HG03571 (cell line): ENCODE measurements around the gene DGCR8.

Source experiments
- ATAC-seq: cut with Tn5 transposase; IDR thresholded peaks from one replicate; pipeline ENCODE4 v1.9.1; 2021; ENCODE audit not compliant: unreplicated experiment

DGCR8 gene

GRCh38 chr22:20108757-20109230 lies 28.8 kb downstream of the DGCR8 start:
- ATAC-seq = no peak

DNA sequence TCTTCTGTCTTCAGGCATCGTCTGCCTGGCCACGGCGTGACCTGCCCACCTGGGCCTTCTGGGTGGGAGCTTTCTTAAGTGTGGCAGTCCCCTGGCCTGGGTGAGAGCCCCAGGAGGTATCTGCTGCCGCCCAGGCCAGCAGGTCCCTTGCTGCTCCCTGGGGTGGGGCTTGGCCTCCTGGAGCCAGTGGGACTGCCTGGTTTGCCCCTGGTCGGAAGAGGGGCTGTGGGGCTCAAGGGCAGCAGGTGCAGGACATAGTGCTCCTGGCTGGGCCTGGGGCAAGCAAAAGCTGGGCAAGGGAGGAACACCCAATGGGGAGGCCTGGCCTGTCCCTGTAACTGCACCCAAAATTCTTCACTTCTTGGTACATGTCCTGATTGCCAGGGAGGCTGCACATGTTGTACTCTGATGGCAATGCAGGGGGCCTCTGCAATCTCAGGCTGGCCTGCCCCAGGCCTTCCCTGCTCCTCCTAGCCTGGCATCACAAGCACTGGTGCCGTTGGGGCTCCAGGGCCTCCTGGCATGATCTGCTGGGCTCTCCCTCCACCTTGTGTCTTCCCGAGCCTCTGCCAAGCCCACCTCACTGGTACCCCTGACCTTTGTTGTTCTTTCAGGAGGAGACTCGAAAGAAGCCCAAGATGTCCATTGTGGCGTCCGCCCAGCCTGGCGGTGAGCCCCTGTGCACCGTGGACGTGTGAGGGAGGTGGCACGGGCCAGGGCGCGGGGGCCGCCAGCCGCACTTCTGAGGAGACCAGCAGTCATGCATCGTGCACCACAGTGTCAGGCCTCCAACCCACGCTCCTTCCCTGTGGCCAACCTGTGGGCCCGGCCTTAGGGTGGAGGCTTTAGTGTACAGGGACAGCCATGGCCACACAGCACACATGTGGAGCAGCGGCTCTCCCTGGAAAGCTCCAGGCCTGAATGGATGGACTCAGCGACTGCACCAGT lies 29.6 kb downstream of the DGCR8 start:
- ATAC-seq = no peak

DNA sequence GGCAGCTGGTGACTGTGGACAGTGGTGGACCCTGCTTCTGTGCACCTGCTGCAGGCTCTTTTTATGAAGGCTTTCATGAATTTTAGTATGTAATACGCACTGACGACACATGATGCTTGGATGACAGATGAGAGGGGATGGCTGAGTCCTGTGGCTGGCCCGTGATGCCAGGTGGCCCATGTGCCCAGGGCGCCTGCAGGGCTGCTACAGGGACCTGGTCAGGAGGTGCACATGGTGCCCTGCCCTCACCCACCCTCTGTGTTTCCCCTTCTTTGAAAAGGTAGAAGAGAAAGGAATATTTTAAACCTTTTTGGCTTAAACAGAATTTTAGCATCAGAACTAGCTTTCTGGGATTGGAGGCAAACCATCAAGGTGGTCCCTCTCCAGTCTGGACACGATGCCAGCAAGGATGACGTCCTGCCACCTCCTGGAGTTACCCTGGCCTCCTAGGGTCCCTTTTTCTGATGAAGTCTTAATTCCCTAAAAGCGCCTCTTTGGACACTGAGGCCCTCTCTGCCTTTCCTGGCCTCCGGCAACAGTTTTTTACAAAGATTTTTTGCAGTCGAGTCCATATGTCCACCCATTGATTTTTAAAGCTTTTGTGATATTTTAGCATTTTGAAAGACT lies 30.4 kb downstream of the DGCR8 start:
- no peak for ATAC-seq

GRCh38 chr22:20111045-20111688 lies 31.1 kb downstream of the DGCR8 start:
- ATAC-seq = no peak

- no peak for ATAC-seq
Measured at GRCh38 chr22:20111689-20112622, 31.9 kb downstream of the DGCR8 start.

DNA sequence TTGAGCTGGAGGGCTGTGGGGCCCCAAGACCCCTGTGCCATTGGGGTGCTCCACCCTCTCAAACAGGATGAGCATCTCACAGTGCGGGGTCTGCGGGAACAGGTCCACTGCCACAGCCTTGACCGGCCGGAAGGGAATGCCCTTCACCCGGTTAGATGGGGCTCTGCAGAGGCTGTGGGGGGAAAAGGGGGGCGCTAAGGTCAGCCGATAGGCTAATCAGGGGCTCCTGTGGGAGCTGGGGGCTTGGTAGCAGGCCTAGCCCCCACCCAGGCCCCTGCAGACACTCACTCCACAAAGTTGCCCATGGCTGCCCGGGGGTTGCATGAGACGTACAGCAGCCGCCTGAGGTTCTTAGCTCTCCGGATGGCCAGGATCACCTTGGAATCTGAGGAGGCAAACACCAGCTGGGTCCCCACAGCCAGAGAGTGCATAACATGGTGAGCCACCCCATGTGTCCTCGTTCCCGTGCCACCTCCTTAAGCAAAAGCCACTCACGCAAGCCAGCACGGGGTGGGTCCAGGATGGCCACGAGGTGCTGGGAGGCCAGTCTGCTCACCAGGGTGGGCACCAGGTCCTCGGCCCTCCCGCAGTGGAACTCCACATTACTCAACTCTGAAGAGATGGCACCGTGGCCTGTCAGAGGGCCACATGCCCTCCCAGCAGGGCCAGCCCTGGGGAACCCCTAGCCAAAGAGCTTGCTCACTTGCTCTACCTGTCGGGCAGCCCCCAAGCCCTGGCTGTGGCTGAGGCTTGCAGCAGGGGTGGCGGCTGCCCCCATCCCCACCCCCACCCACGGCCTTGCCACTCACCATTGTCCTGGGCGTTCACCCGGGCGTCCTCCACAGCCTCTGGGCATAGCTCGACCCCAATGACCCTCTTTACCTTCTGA lies 32.8 kb downstream of the DGCR8 start:
- no peak for ATAC-seq

DNA sequence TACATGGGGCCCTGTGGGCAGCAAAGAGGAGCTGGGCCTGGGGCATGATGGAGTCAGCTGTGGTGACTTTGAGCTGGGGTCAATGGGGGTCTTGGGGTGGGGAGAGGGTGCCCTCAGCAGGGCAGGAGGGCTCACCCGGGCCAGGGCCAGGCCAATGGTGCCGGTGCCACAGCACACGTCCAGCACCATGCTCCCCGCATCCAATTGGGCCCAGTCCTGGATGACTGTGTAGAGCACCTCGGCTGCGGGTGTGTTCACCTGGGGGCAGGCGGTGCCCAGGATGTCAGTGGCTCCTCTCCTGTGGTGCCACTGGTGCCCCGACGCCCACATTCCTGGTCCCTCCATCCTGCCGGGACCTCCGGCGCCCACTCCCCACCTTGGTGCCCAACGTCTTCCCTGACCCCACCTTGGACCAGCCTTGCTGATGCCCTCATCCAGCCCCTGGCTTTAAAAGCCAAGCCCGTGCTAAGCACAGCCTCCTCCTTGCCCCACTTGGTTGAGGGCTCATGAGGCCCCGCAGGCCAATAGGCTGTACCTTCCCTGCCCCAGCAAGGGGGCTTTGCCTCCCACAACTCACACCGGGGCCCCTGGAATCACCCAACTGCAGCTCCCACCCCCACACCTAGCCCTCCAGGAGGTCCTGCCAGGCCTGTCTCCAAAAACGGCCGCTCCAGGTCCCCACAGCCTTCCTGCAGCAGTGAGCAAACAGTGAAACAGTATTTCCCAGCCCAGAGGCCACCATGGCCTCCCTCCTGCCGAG lies 33.7 kb downstream of the DGCR8 start:
- ATAC-seq = no peak

DNA sequence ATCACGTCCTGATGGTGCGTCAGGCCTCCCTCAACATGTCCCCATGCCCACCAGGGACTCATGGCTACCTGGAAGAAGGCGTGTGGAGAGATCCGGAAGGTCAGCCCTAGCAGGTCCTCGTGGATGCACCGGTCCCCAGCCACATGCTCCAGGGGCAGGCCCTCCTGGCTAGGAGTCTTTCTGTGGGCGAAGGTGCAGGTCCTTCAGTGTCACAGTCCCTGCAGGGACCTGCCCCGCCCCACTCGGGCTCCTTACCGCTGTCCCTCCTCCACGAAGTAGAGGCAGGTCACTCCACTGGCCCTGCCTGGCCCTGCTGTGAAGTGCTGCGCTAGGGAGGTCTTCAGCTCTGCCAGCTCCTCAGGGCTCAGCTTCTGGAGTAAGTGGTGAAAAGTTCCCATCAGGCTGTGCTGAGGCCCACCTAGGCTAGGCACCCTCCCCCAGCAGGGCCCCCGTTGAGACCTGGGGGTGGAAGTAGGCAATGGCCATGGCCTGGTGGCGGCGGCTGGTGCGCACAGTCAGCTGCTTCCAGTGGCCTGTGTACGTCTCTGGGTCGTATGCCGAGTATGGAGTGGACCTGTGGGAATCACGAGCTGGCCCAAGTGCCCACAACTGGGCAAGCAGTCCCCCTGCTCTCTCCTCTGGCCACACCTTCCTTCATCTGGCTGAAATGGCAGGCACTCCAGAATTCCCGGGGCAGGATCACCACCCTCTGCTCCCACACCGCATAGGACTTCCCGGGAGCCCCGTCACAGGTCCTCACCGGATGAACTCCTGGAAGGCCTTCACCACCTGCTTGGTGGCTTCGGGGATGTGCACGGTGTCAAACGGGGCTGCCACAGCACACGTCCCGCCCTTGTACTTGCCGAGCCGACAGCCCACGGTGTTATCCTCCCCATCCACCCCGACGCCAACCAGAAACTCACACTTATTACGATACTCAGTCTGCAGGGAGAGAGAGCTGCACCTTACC lies 34.8 kb downstream of the DGCR8 start:
- ATAC-seq = no peak

DNA sequence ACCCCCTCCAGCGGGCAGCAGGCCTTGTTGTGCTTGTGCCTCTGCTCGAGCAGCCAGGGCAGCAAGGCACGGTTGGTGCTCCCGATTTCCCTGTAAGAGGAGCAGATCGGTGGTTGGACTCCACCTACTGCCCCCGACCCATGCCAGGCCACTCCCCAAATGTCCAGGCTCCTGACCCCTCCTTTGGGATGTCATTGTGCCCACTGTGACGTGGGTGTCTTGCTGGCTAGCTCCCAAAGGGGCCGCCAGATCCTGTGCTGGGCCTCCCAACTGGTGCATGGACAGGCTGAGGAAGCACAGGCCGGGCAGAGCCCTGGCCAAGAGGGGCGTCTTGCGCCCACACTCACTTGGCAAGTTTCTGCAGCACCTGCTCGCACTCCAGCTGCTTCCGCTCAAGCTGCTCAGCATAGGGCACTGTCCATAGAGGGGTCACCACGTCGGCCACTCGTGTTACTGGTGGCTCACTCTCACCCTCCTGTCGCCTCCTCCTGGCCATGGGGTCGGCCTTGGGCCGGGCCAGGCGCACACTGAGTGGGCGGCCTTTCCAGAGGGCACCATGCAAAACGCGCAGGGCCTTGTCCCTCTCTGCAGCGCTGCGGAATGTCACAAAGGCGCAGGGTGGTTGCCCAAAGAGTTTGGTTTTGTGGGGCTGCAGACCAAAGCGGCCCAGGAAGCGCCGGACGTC lies 35.8 kb downstream of the DGCR8 start, which contains the start of gene RANBP1:
TSS of gene RANBP1 (plus strand) at position 414 of the 685 bp plus-strand sequence. CDS start at position 495, 81 bp downstream.
- no peak for ATAC-seq

DNA sequence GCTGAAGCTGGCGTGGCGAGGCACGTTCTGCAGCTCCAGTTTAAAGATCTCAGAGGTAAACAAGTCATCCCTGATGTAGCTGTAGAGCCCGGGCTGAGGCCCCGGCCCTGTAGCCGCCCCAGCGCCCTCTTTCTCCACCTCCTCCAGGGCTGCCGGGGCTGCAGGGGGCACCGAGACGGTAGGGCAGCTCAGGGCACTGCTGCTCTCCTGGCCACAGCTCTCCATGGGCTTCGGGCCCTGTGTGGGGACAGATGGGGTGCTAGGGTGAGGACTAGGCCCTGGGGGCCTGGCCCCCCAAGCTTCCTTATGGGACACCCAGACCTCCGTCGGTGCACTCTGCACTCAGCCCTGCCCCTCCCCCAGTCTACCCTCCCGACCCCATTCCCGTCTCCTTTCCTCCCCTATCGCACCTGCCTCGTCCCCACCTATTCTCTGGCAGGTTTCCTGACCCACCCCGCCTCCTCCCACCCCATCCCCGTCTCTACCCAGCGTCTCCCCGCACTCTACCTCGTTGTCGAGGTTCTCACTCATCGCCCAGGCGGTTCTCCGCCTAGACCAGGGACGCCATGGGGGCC lies 36.4 kb downstream of the DGCR8 start:
- no peak for ATAC-seq

DNA sequence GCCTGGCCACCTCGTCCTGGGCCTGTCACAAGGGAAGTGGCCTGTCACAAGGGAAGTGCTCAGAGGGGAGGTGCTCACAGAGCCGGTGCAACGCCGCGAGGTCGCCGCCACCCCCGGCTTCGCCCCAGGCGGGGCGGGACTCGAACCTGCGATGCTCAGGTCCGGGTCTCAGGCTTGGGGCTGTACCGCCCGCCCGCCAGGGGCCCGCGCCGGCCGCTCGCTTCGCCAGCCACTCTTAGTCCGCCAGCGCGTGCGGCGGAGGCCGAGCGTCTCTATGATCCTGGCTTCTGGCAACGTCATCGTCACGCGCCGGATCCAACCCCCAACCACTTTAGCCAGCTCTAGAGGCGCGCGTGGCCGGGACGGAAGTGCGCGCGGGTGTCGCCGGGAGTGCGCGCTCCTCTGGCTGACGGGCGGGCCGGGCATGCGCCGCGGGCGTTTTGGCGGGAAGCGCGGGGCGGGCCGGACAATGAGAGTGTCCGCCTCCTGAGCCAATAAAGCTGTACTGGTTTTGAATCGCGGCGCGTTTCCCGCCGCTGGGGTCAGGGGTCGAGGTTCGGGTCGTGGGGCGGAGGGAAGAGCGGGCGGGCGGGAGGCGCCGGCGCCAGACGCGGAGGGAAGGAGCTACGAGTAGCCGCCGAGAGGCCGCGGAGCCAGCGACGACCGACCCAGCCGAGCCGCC lies 37.1 kb downstream of the DGCR8 start, which contains the start of gene TRMT2A:
TSS of gene TRMT2A (minus strand) at position 276 of the 682 bp plus-strand sequence. CDS start 320 bp downstream, outside the sequence.
- ATAC-seq = peak; percentile 72

- ATAC-seq = peak; percentile 10
Measured at GRCh38 chr22:20117633-20118299, 37.7 kb downstream of the DGCR8 start.

DNA sequence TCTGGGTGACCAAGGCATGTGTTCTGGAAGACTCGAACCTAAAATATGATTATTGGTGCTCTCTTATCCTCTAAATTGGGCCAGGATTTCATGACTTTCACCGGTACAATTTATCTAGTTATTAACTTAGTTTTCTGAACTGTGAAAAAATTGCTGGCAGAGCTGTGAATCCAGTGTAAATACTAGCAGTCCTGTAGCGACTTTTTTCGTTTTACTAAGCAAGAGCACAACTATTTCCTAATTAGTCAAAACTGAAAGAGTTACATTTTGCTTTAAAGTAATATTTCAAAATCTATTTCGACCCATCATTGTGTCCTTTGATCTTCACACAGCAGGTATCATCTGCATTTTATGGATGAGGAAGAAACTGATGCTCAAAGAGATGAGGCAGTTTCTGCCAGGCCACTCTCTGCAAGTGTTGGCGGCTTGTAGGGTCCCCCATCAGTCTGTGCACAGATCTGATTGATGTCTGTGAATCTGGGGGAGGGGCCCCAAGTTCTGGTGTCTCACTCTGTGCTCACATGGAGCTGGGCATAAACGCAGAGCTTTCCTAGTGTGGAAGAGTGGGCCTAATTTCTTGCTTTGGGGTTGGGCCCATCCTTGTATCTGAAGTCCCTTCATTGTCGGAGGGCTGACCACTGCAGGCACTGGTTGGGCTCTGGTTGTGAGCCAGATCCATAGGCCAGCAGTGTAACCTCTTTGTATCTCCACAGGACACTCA lies 38.4 kb downstream of the DGCR8 start:
- ATAC-seq = no peak

DNA sequence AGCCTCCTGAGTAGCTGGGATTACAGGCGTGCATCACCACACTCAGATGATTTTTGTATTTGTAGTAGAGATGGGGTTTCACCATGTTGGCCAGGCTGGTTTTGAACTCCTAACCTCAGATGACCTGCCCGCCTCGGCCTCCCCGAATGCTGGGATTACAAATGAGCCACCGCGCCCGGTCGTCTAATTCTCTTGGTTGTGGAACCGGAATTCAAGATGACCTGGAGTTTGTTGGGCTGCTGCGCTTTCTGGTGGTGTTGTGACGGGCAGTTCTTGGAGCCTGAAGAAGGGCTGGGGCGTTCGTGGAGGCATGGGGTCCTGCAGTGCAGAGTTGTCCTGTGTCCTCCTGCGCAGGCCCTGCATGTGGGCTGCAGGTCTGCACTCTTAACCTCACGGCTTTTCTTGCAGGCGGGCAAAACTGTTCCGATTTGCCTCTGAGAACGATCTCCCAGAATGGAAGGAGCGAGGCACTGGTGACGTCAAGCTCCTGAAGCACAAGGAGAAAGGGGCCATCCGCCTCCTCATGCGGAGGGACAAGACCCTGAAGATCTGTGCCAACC lies 41.9 kb downstream of the DGCR8 start:
- ATAC-seq = no peak
